T-helper 17 cell (primary cell): ENCODE results near the gene SLC35F3. TPM values are rescaled to one million over a fixed set of nuclear protein-coding genes. Genes with fewer than 3 reads are reported as not detected.

Experiments used
- ATAC-seq: fragments of 150-1000 bp; cut with Tn5 transposase; 2 replicates; pipeline ENCODE4 v1.10.0; 2021; ENCODE audit warnings: mild to moderate bottlenecking, moderate library complexity
- DNase-seq, 3 donors: peaks; one replicate each; pipeline versions ENCODE4 v3.0.0 to v3.0.0-alpha.2; 2020 to 2021
- H3K9me3 ChIP-seq: one replicate; pipeline ENCODE4 v1.7.0; 2013; ENCODE audit warnings: low read length, mild to moderate bottlenecking; ENCODE audit not compliant: control insufficient read depth, poor library complexity, severe bottlenecking
- H3K27ac Mint-ChIP-seq: one replicate; pipeline ENCODE4 v1.8.0; 2022; ENCODE audit warnings: mild to moderate bottlenecking, moderate library complexity, mixed read lengths
- H3K27me3 Mint-ChIP-seq: one replicate; pipeline ENCODE4 v1.8.0; 2022; ENCODE audit warnings: mixed read lengths
- H3K36me3 Mint-ChIP-seq: one replicate; pipeline ENCODE4 v1.8.0; 2022; ENCODE audit warnings: low read depth, mixed read lengths
- H3K4me1 Mint-ChIP-seq: one replicate; pipeline ENCODE4 v1.8.0; 2022; ENCODE audit warnings: mild to moderate bottlenecking, mixed read lengths
- H3K4me3 Mint-ChIP-seq: one replicate; pipeline ENCODE4 v1.8.0; 2022; ENCODE audit warnings: mild to moderate bottlenecking, moderate library complexity, mixed read lengths
- total RNA-seq, 4 donors: library from RNA in 2 of 4; stranded (reverse) in 2 of 4; gene quantifications; one replicate each; pipeline ENCODE4 v1.2.3 and lab custom pipeline; 2022 to 2026

SLC35F3 gene
- total RNA-seq, 2 donors from 2014 or later = 0.10 TPM; not detected in 1

- Mint-ChIP-seq H3K36me3 (peaks cover 2% of the 10 kb centered on the region), H3K27ac (peak overlapping the region; percentile 94), H3K27me3 (peaks cover 43% of the 10 kb centered on the region), H3K4me3 (peak overlapping the region; percentile 94), H3K4me1 (peaks cover 20% of the 10 kb centered on the region)
- peak; percentile 54 for ATAC-seq
- no peaks in the 10 kb centered on the region for H3K9me3 ChIP-seq
- no peak for DNase-seq
Observed at GRCh38 chr1:234325878-234326496, 421.5 kb downstream of the SLC35F3 start.

- Mint-ChIP-seq H3K27ac (peak overlapping the region; percentile 94), H3K36me3 (peaks cover 3% of the 10 kb centered on the region), H3K27me3 (peaks cover 44% of the 10 kb centered on the region), H3K4me3 (peak overlapping the region; percentile 94), H3K4me1 (peaks cover 20% of the 10 kb centered on the region)
- ATAC-seq = peak; percentile 93
- no peaks in the 10 kb centered on the region for H3K9me3 ChIP-seq
- DNase-seq = peak; percentile 43 to 66 (median 52)
Observed at GRCh38 chr1:234326497-234327366, 422.3 kb downstream of the SLC35F3 start.

DNA sequence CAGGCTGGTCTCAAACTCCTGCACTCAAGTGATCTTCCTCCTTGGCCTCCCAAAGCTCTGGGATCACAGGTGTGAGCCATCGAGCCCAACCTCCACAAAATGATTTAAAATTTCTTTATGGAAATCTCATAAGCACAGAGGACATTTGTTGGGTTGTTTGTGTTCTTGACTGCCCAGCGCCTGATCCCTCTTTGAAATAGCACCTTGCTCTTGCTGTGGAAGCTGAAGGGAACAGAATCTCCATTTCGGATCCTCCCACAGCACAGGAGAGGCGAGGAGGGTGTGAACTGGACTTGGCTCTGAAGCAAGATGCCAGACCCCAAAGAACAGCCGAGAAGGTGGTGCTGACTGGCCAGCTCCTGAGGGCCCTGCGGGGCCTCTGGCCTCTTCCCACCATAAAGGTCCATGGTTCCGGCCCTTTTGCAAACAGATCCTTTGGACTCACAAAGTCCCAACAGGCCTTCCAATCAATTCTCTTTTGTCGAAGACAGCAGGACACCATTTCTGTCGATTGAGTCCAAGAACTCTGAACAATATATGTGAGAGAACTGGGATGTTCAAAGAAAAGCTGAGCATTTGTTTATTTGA lies 423.2 kb downstream of the SLC35F3 start:
- H3K27ac Mint-ChIP-seq = no peak overlapping the region
- ATAC-seq = no peak
- H3K9me3 ChIP-seq = no peaks in the 10 kb centered on the region
- H3K36me3 Mint-ChIP-seq = peaks cover 13% of the 10 kb centered on the region
- peaks cover 20% of the 10 kb centered on the region for H3K4me1 Mint-ChIP-seq
- peaks cover 49% of the 10 kb centered on the region for H3K27me3 Mint-ChIP-seq
- H3K4me3 Mint-ChIP-seq = no peak overlapping the region
- DNase-seq = no peak

DNA sequence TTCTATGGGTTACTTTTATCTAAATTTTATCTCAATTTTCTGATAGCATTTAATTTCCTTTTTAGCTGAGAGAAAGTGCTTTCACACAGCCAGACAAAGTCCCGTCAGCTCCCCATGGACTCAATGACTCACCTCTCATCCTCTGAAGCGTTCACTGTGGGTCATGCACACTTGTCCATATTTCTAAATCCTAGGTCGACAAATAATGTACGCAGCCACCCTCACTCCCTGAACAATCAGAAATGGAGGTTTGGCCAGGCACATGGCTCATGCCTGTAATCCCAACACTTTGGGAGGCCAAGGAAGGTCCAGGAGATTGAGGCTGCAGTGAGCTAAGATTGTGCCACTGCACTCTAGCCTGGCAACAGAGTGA lies 426.4 kb downstream of the SLC35F3 start:
- no peak for DNase-seq
- Mint-ChIP-seq H3K4me1 (peaks cover 12% of the 10 kb centered on the region), H3K27me3 (peaks cover 33% of the 10 kb centered on the region), H3K4me3 (no peak overlapping the region), H3K36me3 (peaks cover 13% of the 10 kb centered on the region), H3K27ac (no peak overlapping the region)
- H3K9me3 ChIP-seq = no peaks in the 10 kb centered on the region
- no peak for ATAC-seq

DNA sequence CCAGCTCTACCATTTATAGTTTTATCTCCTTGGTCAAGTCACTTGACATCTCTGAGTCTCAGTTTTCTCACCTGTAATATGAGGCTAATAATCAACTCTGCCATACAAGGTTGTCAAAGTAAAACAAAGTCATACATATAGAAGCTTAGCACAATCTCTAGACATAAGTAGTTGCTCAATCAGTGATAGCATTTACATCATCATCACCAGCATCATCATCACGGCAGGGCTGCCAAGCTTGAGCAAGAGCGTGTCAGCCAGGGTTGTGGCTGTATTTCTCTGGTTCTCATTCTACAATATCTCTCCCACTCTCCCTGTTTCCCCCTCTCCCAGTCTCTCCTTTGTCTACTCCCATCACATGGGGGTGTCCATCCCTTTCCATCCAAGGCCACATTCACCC lies 427.0 kb downstream of the SLC35F3 start:
- H3K36me3 Mint-ChIP-seq = peaks cover 11% of the 10 kb centered on the region
- H3K4me1 Mint-ChIP-seq = peaks cover 7% of the 10 kb centered on the region
- H3K27me3 Mint-ChIP-seq = peaks cover 33% of the 10 kb centered on the region
- no peak for DNase-seq
- no peak overlapping the region for H3K4me3 Mint-ChIP-seq
- no peak for ATAC-seq
- peaks cover 2% of the 10 kb centered on the region for H3K9me3 ChIP-seq
- H3K27ac Mint-ChIP-seq = no peak overlapping the region

DNA sequence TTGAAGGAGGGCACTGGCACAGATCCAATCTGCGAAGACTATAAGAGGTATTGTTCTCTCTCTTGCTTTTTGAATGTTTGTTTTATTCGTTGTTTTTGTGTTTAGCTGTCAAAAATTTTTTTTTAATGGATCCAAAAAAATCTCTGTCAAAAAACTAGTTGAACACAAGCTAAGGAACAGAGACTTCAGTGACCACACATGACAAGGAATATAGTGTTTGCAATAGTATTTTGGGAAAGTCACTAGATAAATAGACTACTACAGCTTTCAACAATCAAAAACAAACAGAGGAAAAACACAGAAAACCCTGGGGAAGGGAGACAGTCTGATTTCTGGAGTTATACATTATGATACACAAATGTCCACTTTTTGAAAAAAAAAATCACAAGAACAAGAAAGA lies 431.9 kb downstream of the SLC35F3 start:
- no peak overlapping the region for H3K27ac Mint-ChIP-seq
- H3K36me3 Mint-ChIP-seq = peaks cover 11% of the 10 kb centered on the region
- H3K4me1 Mint-ChIP-seq = no peaks in the 10 kb centered on the region
- H3K9me3 ChIP-seq = peaks cover 7% of the 10 kb centered on the region
- no peak overlapping the region for H3K4me3 Mint-ChIP-seq
- no peak for ATAC-seq
- no peak for DNase-seq
- peaks cover 14% of the 10 kb centered on the region for H3K27me3 Mint-ChIP-seq

- Mint-ChIP-seq H3K4me1 (no peaks in the 10 kb centered on the region), H3K27ac (no peak overlapping the region), H3K4me3 (no peak overlapping the region), H3K36me3 (peaks cover 4% of the 10 kb centered on the region), H3K27me3 (peaks cover 9% of the 10 kb centered on the region)
- H3K9me3 ChIP-seq = peaks cover 7% of the 10 kb centered on the region
- no peak for ATAC-seq
- no peak for DNase-seq
Observed at GRCh38 chr1:234337233-234337632, 432.8 kb downstream of the SLC35F3 start.

DNA sequence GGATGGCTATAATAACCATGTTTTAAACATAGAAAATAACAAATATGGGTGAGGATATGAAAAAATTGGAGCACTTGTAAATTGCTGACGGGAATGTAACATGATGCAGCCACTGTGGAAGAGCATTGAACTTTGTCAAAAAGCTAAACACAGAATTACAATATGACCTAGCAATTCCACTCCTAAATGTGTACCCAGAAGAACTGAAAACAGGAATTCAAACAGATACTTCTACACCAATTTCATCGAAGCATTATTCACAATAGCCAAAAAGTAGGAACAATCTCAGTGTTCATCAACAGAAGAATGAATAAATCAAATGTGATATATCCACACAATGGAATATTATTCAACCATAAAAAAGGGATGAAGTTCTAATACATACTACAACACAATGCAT lies 436.1 kb downstream of the SLC35F3 start:
- H3K27me3 Mint-ChIP-seq = peaks cover 4% of the 10 kb centered on the region
- H3K4me3 Mint-ChIP-seq = no peak overlapping the region
- H3K9me3 ChIP-seq = peaks cover 7% of the 10 kb centered on the region
- no peak overlapping the region for H3K27ac Mint-ChIP-seq
- H3K4me1 Mint-ChIP-seq = no peaks in the 10 kb centered on the region
- DNase-seq (no peak), ATAC-seq (no peak)
- H3K36me3 Mint-ChIP-seq = no peaks in the 10 kb centered on the region

GRCh38 chr1:234342774-234343173 lies 438.3 kb downstream of the SLC35F3 start:
- H3K27me3 Mint-ChIP-seq = peaks cover 14% of the 10 kb centered on the region
- H3K27ac Mint-ChIP-seq = no peak overlapping the region
- no peaks in the 10 kb centered on the region for H3K4me1 Mint-ChIP-seq
- H3K4me3 Mint-ChIP-seq = no peak overlapping the region
- ATAC-seq (no peak), DNase-seq (no peak)
- no peaks in the 10 kb centered on the region for H3K9me3 ChIP-seq
- H3K36me3 Mint-ChIP-seq = peaks cover 2% of the 10 kb centered on the region

DNA sequence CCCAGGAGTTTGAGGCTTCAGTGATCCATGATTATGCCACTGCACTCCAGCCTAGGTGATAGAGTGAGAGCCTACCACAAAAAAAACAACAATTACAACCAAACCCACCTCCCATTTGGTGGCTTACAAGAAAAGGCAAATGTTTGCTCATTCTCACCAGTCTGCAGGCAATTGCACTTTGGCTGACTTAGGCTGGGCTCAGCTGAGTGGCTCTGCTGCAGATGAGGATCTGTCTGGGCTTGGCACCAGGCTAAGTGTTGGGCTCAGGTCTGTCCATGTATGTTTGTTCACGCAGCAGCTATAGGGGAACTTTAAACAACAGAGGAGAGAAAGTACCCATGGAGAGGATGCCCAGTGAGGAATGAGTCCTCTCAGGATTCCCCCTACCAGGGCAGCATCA lies 440.8 kb downstream of the SLC35F3 start:
- ATAC-seq (no peak), DNase-seq (no peak)
- Mint-ChIP-seq H3K4me3 (no peak overlapping the region), H3K36me3 (peaks cover 4% of the 10 kb centered on the region), H3K4me1 (peaks cover 2% of the 10 kb centered on the region), H3K27me3 (peaks cover 26% of the 10 kb centered on the region), H3K27ac (no peak overlapping the region)
- H3K9me3 ChIP-seq = no peaks in the 10 kb centered on the region

- Mint-ChIP-seq H3K4me1 (peaks cover 2% of the 10 kb centered on the region), H3K27me3 (peaks cover 21% of the 10 kb centered on the region), H3K4me3 (no peak overlapping the region), H3K36me3 (peaks cover 4% of the 10 kb centered on the region), H3K27ac (no peak overlapping the region)
- ATAC-seq = no peak
- DNase-seq = no peak
- H3K9me3 ChIP-seq = no peaks in the 10 kb centered on the region
Observed at GRCh38 chr1:234348964-234349363, 444.5 kb downstream of the SLC35F3 start.

GRCh38 chr1:234355782-234356510 lies 451.5 kb downstream of the SLC35F3 start:
- Mint-ChIP-seq H3K36me3 (peaks cover 2% of the 10 kb centered on the region), H3K27me3 (no peaks in the 10 kb centered on the region), H3K4me3 (peak overlapping the region; percentile 26), H3K4me1 (peaks cover 21% of the 10 kb centered on the region), H3K27ac (peak overlapping the region; percentile 92)
- ATAC-seq (no peak), DNase-seq (no peak)
- H3K9me3 ChIP-seq = no peaks in the 10 kb centered on the region
